NOMO-1 (cell line): Measurements from ENCODE around the gene PHF21B.
"Not testable (repeated sequence)": the region's sequence is repeated elsewhere in the genome, so short reads cannot be mapped to it uniquely, and the experiment has no call there.

Source experiments
- DNase-seq, 2 experiments: peaks; one replicate each; lab custom pipeline; 2025; ENCODE audit not compliant: unreplicated experiment in 2 of 2; lab: John Stamatoyannopoulos, UW

Gene PHF21B

DNA sequence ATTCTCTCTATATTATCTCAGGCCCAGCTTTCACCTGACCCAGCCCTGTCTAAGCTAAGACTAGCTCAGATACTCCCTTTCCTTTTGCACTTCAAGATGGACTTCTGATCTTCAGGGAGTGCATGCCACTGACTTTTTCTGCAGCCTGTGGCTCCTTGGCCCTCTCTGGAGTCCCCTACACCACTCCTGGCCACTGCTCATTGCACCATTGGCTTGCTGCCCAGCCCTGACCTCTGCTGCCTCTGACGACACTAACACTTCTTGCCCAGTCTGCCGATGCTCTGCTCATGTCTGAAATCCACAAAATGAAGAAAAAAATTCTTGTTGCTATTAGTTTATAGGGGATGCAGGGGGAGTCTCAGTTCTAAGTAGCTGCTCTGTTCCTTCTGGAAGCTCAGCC, 106.6 kb downstream of the PHF21B start:
- not testable (repeated sequence) for DNase-seq

DNA sequence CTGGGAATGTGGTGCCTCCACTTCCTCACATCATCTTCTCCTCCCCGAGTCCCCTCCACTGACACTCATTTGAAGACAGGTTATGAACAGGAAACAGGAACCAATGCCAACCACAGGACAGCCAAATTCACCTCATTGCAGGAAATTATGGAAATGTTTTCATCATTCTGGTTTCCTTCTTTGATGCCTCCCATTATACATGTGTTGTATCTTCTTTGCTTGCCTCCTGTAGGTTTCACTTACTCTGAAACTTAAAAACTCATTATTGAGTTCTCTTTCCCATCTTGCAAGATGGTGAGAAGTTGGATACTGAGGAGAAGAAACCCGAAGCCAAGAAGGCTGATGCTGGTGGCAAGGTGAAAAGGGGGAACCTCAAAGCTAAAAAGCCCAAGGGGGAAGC, 108.5 kb downstream of the PHF21B start:
- DNase-seq = no peak

DNA sequence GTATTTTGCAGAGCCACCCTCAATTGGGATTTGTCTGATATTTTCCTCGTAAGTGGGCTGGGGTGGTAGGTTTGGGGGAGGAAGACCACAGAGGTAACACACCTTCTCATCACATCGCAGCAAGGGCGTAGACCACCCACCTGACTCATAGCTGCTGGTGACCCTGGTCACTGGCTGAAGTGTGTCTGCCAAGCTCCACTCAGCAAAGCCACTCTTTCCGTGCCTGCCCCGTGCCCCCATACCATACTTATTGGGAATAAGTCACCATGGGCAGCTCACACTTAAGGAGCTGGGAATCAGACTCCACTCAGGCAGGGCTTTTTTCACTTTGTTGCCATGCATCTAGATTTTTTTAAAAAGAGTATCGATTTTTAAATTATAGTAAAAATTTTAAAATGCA, 111.6 kb downstream of the PHF21B start:
- DNase-seq = no peak

DNA sequence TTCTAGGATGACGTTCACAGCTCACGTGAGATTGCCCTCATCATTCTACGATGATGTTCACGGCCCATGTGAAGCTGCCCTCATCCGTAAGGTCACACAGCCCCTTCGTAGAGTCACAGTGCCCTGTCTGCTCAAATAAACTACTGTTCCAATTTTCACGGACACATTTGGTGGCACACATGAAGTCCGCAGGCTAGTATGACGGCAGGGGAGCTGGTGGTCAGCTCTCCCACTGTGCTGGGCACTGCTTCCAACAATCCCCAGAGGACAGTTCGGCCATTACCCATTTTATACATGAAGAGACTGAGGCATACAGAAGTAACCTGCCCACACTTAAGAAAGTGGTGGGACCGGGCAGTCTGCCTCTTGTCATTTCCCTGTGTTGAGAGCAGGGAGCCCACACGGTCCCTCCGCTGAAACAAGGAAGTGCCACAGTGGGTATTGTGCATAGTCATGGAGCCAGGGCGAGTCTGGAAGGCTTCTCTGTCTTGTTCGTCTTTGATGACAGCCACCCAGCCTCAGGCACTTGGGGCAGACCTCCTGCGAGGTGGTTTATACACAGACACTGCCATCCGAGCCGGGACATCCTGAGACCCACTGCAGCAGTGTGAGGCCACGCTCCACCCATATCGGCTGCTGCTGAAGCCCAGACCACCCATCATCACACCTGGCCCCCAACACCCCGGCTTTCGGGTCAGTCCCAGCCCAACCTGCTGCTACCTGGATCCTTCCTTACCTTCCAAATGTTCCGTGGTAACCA, 114.3 kb downstream of the PHF21B start:
- no peak for DNase-seq

DNA sequence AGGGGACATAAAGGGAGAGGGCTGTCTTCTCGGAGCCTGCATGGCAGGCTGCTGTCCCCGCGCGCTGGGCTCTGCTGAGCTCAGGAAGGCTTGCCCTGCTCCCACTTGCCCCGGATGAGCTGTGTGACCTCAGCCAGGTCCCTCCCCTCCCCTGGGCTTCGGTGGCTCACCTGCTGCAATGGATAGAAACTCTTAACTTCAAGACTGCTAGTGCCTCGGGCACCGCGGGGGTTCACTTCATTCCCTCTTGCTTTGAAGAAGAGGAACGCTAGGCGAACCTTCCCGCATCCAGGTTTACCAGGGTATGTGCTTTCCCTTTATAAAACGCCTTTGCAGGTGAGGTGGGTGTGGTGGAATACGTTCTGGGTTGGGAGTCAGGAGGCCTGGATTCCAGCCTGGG, 115.0 kb downstream of the PHF21B start:
- no peak for DNase-seq

DNA sequence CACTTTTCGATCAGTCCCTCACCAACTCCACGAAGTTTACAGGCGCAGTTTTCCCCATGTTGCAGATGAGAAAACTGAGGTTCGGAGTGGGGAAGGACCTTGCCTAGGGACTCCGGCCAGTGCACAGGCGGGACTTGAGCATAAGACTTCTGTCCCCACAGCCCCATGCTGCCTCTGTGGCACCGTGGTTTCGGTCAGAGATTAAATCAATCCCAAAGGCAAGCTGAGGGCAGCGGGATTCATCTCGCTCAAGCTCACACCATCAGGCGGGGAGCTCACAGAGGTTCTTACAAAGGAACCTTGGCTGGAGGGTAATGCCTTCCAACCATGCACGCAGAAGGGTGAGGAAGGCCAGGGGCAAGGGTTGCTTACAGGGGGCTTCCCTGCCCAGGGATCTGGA, 115.5 kb downstream of the PHF21B start:
- DNase-seq = no peak

DNA sequence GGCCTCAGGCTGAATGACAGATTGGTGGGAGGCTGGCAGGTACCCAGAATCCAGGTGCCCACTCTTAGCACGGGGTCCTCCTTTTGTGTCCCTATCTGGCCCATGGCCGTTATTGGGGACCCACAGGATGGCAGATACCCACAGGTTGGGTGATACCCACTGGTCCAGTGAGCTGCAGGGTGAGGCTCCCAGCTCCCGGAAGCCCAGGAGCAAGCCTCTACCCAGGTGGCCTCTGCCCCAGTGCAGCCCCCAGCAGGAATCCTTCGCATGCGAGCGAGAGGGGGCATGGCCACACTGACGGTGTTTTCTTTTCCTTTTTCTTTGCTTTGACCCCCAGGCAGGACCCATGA, 116.1 kb downstream of the PHF21B start:
- no peak for DNase-seq

DNA sequence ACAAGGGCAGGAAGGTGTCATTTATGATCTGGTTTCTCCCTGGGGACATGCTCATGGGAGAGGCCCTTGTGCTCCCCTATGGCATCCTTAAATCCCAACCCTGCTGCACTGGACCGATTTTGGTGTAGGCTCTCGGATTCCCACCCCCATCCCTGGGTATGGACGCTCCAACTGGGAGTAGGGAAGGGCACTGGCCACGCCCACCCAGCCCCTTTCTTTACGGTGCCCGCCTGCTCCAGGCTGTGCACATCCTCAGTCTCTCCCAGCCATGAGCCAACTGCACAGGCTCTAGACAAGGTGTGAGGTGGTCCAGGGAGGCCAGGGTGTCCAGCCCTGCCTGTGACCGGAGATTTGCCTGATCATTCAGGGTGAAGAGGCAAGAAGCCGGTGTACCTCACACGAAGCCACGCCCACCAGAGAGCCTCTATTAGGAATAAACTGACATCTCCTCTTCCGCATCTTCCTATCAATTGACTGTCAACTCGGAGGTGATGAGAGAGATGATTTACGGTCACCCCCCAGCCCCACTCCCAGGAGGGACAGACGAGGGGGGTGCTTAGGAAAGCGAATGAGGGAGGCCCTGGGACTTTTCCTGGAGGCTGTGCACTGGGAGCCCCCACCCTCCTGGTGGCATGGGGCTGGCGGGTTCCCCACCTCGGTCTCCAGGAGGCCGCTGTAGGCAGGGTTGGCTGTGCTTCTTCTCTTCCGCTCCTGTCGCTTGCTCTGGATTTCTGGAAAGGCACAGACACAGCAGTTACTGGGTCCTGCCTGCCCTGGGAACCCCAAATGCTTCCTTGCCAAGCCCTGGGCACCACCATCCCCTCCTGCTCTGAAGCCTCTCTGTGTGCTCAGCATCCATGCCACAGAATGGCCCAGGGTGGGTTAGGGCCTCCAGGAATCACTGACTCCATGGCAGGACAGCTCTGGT, 116.7 kb downstream of the PHF21B start:
- no peak for DNase-seq

DNA sequence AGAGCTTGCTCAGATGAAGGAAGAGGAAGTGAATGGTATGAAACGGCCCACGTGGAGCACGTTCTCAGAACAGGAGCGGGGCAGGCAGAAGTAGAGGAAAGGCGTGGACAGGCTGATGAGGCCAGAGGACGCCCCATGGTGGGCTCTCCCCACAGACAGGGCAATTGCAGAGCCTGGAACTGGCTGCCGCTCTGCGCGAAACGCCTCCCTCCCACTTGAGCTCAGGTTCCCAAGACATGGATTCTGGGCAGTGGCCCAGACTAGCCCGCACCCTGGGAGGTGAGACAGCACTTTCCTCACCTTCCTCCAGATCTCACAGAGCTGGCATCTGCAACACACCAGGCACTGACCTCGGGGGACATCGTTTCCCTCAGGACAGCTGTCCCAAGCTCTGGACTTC, 117.6 kb downstream of the PHF21B start:
- DNase-seq = no peak

DNA sequence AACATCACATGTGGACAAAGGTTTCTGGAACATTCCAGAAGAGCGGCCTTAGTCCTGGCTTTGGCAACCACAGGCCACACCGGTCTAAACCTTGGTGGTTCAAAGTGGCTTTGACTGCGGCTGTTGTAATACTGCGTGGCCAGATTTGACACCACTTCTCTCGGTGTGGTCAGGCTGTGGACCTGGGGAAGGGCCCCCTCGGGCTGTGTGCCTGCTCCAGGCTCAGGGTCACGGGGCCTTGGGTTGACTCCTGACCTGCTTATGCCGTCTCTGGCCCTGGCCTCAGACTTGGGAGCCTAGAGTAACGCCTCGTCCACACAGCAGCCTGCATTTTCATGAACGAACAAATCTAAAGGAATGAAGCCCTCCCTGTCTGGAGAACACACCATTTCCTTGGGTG, 118.0 kb downstream of the PHF21B start:
- DNase-seq = no peak

DNA sequence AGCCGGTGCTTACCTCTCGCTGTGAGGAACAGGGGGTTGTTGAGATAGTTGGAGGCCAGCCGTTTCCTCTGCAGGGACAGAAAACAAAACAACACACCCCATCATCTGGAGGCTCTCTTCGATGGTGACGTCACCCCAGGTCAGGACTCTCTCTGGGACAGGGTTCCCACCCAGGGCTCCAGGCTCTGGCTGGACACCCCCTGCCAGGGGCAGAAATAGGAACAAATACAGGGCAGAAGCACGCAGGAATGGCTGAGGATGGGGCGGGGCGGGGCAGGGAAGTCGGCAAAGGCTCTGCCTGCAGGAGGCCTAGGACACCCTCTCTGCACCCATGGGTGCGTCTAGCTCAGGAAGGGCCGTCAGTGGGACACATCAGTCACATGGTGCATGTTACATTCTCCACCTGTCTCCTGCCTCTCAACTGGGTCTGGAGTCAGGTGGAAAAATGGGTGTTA, 118.5 kb downstream of the PHF21B start:
- no peak for DNase-seq

DNA sequence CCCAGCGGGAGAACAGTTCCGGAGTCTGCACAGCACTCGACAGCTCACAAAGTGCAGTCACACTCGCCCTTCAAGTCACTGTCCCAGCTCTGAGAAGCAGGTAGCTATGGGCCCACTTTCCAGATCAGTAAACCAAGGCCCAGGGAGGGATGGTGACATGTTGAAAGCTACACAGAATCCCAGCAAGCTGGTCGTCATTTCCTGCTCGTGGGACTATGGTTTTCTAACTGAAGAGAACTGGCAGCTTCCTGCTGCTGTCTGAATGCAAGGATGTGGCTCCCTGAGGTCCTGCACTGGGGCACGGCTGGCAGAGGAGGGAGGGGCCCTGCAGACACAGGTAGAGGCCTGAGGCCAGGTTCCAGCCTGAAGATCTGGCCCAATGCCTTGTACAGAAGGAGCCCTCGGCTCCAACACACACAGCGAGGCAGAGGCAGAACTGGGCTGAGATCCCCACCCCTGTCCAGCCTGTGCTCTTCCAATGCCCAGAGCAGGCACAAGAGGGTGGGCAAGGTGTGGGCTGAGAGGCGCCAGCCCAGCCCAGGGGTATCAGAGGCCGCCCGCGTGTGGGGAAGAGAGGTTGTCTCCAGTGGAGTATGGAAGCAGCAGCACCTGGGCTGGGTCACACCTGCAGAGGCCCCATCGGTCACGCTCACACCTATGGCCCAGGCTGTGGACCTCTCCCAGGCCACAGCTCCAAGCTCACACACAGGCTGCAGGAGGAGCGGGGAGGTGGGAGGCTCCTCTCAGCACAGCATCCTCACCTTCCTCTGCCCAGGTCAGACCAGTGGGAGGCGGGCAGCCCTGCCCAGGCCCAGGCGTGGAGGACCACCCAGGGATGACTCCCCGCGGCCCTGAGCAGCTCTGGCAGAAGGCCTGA, 119.2 kb downstream of the PHF21B start:
- DNase-seq = no peak

DNA sequence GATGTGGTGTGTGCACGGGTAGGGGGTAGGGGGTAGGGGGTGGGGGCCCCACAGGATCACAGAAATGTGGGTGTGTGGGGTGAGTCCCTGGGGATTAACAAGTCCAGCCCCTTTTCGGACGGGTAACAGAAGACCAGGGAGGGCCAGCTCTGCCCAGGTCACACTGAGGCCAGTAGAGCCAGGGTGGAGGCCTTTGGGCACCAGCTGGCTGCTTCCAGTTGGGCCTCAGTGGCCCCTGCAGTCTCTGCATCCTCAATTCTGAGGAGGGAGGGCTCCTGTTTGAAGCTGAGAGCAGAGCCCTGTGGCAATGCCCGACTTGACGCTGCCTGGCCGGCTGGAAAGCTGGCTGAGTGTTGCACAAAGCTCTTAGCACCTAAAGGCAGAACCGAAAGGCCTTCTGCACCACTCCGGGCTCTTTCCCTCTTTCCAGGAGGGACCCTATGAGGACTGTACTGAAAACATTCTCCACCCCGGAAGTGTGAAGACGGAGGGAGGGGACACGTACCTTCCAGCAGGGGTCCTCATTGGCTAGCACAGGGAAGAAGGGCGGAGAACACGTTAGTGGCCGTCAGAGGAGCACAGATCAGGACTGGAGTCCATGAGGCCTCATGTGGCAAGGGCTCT, 120.4 kb downstream of the PHF21B start:
- no peak for DNase-seq

DNA sequence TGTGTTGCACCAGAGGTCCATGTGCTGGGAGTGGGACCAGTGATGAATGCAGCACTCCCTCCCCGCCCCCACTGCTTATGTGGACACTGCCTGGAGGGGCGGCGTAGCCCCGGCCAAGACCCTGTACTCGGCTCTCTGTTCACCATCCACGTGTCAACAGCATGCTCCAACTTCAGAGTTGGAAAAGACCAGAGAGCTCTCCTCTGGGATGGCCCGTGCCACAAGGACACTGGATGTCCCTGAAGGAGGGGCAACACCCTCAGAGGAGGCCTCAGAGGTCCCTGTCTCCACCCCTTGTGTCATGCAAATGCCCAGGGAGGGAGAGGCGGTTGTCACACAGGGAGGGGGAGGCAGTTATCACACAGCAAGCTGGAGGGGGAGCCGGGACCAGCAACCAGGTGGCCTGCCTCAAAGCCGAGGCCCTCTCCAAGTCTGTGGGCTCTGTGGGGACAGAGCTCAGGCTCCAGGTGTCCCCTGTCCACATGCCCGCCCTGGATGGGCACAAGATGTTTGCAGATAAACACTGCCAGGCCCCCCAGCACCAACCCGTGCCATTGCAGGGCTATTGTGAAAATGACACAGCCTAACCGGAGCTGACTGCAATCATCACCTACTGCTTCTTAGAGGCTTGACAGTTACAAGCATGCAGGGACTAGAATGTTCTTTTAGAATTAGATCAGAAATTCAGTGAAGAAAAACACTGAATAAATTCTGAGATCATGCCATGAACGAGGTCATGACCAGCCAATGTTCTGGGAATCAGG, 121.1 kb downstream of the PHF21B start:
- DNase-seq = no peak

DNA sequence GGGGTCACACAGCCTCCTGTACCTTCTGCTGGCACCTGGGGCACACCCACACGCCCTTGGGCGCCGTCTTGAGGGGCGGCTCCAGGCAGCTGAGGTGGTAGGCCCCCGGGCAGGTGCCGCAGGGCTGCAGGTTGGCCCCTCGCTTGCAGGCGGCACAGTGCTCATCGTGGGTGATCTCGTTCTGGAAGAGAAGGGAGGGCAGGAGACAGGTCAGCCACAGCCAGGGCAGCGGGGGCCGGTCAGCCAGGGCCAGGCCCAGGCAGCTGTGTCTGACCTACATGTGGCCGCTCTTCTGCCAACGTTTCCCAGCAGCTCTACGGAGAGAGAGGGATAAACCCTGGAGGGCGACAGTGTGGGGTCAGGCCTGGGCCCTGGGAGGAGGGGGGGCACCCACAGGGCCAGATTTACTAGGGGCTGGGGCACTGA, 121.9 kb downstream of the PHF21B start:
- DNase-seq = no peak

DNA sequence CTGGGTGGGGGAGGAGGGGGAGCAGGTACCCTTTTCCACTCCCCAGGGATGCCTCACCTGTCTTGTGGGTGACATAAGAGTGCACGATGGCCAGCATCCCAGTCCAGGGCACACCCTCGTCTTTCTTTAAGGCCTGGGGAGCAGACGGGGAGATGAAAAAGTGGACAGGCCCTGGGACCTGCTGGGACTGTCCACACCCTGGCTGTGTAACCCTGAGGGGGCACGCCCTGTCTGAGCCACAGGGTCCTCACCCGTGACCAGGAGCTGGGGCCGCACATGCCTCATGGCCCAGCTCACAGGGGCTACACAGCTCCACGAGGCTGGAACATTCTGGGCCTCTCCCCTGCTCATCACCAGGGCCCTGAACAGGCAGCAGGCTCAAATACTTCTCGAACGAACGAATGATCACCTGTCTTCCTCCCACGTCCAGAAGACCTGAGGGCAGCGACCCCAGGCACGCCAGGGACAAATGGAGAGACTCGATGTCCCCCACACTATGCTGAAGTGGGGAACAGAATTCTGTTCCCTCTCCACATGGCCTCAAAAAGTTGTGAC, 123.9 kb downstream of the PHF21B start:
- DNase-seq = no peak

DNA sequence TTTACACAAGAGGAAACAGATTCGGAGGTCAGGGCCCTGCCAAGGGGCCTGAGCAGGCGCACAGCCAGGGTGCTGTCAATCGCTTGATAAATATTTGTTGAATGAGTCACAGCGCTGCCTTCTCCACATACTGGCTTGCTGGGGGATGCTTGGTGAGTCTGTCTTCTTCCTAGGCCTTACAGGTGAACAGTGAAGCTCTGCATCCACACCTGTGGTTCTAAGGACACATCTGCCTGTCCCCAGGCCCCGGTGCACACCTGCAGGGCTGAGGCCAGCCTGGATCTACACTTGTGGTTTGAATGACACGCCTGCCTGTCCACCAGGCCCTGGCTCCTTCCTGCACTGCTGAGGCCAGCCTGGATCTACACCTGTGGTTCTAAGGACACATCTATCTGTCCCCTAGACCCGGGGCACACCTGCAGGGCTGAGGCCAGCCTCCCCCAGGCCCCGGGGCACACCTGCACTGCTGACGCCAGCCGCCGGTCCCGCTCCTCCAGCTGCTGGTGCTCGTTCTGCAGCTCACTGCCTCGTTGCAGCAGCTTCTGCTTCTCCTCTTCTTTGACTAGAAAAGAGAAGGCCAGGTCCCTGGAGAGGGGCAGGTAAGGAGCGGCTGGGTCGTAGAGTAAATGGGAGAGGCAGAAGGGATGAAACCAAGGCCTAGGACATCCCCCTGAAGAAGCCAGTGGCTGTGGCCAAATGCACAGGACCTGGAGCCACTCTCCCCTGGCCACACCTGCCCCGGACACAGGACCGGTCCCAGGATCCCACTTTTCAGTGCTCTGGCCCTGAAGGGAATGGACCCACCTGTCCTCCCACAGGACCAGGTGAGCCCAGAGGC, 124.6 kb downstream of the PHF21B start:
- DNase-seq = no peak

DNA sequence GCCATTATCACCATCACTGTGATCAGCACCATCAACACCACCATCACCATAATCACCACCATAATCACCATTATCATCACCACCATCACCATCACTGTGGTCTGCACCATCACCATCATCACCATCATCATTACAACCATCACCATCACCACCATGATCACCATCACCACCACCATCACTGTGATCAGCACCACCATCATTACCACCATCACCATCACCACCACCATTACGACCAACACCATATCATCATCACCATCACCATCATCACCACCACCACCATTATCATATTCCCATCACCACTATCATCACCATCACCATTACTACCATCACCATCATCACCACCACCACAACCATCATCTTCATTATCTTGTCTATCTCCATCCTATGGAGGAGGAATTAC, 125.2 kb downstream of the PHF21B start:
- no peak for DNase-seq

DNA sequence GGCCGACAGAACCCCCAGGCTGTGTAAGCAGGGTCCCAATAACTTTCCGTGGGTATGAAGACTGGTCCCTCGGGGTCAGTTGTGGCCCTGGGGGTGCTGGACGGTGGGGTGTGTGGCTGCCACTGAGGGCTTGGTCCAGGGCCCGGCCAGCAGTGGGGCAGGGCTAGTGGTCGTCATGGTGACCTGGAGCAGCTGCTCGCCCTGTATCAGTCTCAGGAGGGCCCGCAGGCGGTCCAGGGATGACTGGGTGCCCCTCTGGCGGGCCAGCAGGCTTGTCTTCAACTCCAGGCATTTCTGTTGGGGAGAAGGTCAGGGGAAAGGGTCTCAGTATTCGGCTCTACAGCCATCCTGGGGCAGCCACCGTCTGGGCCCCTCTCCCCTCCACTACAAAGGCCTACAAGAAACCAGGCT, 126.8 kb downstream of the PHF21B start:
- no peak for DNase-seq
